ENCODE results near the gene FAM222B. TPM values are rescaled to one million over a fixed set of nuclear protein-coding genes. Genes with fewer than 3 reads are reported as not detected.

FAM222B gene
- polyA plus RNA-seq, 1 experiment: 8.3 TPM

GRCh38 chr17:28714281-28714680 lies 128.3 kb downstream of the FAM222B start:
- DNase-seq (ENCODE audit: low read depth, low spot score): no peak
- ChIA-PET CTCF (no interaction called here), POLR2A (no interaction called here)
- Histone ChIP-seq H3K4me3 (ENCODE audit: low read depth, low read length) (no peak overlapping the region), H3K27ac (ENCODE audit: low read depth, low read length) (no peak overlapping the region), H3K27me3 (ENCODE audit: control insufficient read depth, insufficient read depth, low read length) (no peaks in the 10 kb centered on the region), H3K9me3 (ENCODE audit: control insufficient read depth, insufficient read depth, low read length) (no peaks in the 10 kb centered on the region; the same call in 1 of the 2 replicates)
- no peak for TF ChIP-seq CTCF (IDR thresholded peaks at IDR 0.05; ENCODE audit: low read depth, low read length)

GRCh38 chr17:28712705-28713415 lies 129.7 kb downstream of the FAM222B start:
- no peak for TF ChIP-seq CTCF (IDR thresholded peaks at IDR 0.05; ENCODE audit: low read depth, low read length)
- DNase-seq (ENCODE audit: low read depth, low spot score): no peak
- ChIA-PET CTCF (interaction anchor here (0.6 kb wide), 1 partner anchor 30 kb away, joined by 4 read pairs; no protein-coding TSS in a partner anchor), POLR2A (interaction anchor here (1.0 kb wide), 1 partner anchor 11 kb away, joined by 5 read pairs; no protein-coding TSS in a partner anchor)
- no peak overlapping the region for H3K27ac ChIP-seq (ENCODE audit: low read depth, low read length)
- H3K27me3 ChIP-seq (ENCODE audit: control insufficient read depth, insufficient read depth, low read length): no peaks in the 10 kb centered on the region
- H3K4me3 ChIP-seq (ENCODE audit: low read depth, low read length): no peak overlapping the region
- H3K9me3 ChIP-seq (ENCODE audit: control insufficient read depth, insufficient read depth, low read length): no peaks in the 10 kb centered on the region; the same call in 1 of the 2 replicates

DNA sequence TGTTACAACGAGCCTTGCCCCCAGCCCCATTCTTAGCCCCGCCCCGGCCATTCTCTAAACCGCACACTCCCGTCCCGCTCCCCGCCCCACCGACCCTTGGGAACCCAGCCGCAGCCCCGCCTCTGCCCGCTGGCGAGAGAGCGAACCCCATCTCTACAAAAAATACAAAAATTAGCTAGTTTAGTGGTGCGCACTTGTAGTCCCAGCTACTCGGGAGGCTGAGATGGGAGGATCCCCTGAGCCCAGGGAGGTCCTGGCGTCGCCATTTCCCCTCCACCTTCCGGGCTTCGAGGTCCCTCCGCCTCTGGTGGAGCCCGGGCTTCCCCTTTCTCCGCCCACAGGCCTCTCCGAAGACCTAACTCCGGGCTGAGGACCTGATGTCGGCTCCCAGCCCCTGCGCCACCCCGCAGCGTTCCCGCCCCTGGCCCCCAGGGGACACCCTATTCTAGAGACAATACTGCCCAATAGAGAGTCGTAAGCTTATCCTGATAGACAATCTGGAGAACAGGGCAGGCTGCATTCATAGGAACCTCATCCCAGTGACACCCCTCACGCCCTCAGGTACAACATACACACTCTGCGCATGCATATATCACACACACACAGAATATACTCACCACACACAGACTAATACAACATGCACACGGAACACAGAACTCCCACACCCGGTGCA lies 130.4 kb downstream of the FAM222B start:
- POLR2A ChIA-PET: interaction anchor here (1.0 to 2.6 kb wide), 4 partner anchors 8 to 50 kb away, joined by 5 to 40 read pairs (median 14); partner anchors contain the start of genes RPL23A, SDF2, SUPT6H and TLCD1
- CTCF ChIA-PET: interaction anchor here (0.6 kb wide), 1 partner anchor 31 kb away, joined by 4 read pairs; no protein-coding TSS in a partner anchor
- H3K27me3 ChIP-seq (ENCODE audit: control insufficient read depth, insufficient read depth, low read length): no peaks in the 10 kb centered on the region
- no peak for TF ChIP-seq CTCF (IDR thresholded peaks at IDR 0.05; ENCODE audit: low read depth, low read length)
- no peak for DNase-seq (ENCODE audit: low read depth, low spot score)
- no peaks in the 10 kb centered on the region; the same call in 1 of the 2 replicates for H3K9me3 ChIP-seq (ENCODE audit: control insufficient read depth, insufficient read depth, low read length)
- peak overlapping the region; percentile 78 for H3K27ac ChIP-seq (ENCODE audit: low read depth, low read length)
- H3K4me3 ChIP-seq (ENCODE audit: low read depth, low read length): peak overlapping the region; percentile 44

GRCh38 chr17:28711723-28712031 lies 130.9 kb downstream of the FAM222B start, which contains the start of gene PROCA1:
PROCA1 (minus strand) TSS chr17:28711888; CDS start chr17:28711660, 228 bp downstream.
- TF ChIP-seq CTCF (IDR thresholded peaks at IDR 0.05; ENCODE audit: low read depth, low read length): no peak
- DNase-seq (ENCODE audit: low read depth, low spot score): no peak
- CTCF ChIA-PET: interaction anchor here (1.1 kb wide), 1 partner anchor 10 kb away, joined by 3 read pairs; no protein-coding TSS in a partner anchor
- no peaks in the 10 kb centered on the region; the same call in 1 of the 2 replicates for H3K9me3 ChIP-seq (ENCODE audit: control insufficient read depth, insufficient read depth, low read length)
- POLR2A ChIA-PET: interaction anchor here (0.6 to 2.6 kb wide), 10 partner anchors 8 to 349 kb away, joined by 3 to 40 read pairs (median 5); partner anchors contain the start of genes FAM222B, RPL23A, SDF2 and SUPT6H
- no peaks in the 10 kb centered on the region for H3K27me3 ChIP-seq (ENCODE audit: control insufficient read depth, insufficient read depth, low read length)
- H3K27ac ChIP-seq (ENCODE audit: low read depth, low read length): peak within 1 kb of the TSS; percentile 78
- peak within 1 kb of the TSS; percentile 64 for H3K4me3 ChIP-seq (ENCODE audit: low read depth, low read length)
